Mesodermal cell (in vitro differentiated cells): ENCODE data around the gene PLCL1.
"Not testable (repeated sequence)": the region's sequence is repeated elsewhere in the genome, so short reads cannot be mapped to it uniquely, and the experiment has no call there.

Experiments used
- H3K27ac ChIP-seq: 2 replicates; pipeline ENCODE4 v1.7.0; 2013; ENCODE audit warnings: mild to moderate bottlenecking, low read depth, low read length, moderate library complexity; ENCODE audit not compliant: severe bottlenecking
- H3K36me3 ChIP-seq: 2 replicates; pipeline ENCODE4 v1.7.1; 2013; ENCODE audit warnings: mild to moderate bottlenecking, low read length, moderate library complexity; ENCODE audit not compliant: control insufficient read depth, insufficient read depth
- H3K4me1 ChIP-seq: one replicate; pipeline ENCODE4 v1.7.1; 2013; ENCODE audit warnings: mild to moderate bottlenecking, low read length; ENCODE audit not compliant: insufficient read depth, control insufficient read depth, poor library complexity, severe bottlenecking
- H3K4me3 ChIP-seq: 2 replicates; pipeline ENCODE4 v1.7.0; 2013; ENCODE audit warnings: low read length, control low read depth, mild to moderate bottlenecking; ENCODE audit not compliant: insufficient read depth, poor library complexity, severe bottlenecking; ENCODE audit errors: extremely low read depth
- H3K9me3 ChIP-seq: 2 replicates; pipeline ENCODE4 v1.7.1; 2013; ENCODE audit warnings: mild to moderate bottlenecking, low read length, moderate library complexity; ENCODE audit not compliant: control insufficient read depth
- WGBS, 2 experiments: methylation state at CpG; one replicate each; pipeline ENCODE4 v1.1.5; 2013; ENCODE audit warnings: missing lambda C conversion rate in 2 of 2; ENCODE audit not compliant: insufficient coverage in 2 of 2; 5-methylcytosine and 5-hydroxymethylcytosine counted together

The PLCL1 gene

DNA sequence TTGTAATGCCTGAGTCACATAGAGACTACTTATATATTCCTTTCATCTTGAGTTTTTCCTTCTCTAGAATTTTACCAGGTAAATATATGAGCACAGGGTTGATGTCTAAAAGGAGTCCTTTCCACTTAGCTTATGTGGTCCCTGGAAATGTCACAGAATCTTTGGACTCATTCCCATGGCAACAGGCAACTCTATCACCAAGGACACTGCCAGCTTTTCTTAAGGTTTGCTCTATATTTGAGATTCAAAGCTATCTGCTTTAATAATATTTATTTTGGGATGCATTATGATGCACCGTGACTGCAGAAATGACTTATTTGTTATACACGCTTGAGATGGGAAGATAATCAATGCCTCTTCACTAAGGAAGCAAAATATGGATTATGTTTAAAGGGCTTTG, 363.0 kb downstream of the PLCL1 start:
- H3K9me3 ChIP-seq = no peaks in the 10 kb centered on the region
- no peak overlapping the region for H3K4me3 ChIP-seq
- no peak overlapping the region for H3K27ac ChIP-seq
- no peaks in the 10 kb centered on the region for H3K4me1 ChIP-seq
- H3K36me3 ChIP-seq = no peaks in the 10 kb centered on the region
- 100% methylated on average over 1 of the region's 2 CpGs; no CpG with 5 or more reads in 1 of the 2 experiments for WGBS, 2 experiments

DNA sequence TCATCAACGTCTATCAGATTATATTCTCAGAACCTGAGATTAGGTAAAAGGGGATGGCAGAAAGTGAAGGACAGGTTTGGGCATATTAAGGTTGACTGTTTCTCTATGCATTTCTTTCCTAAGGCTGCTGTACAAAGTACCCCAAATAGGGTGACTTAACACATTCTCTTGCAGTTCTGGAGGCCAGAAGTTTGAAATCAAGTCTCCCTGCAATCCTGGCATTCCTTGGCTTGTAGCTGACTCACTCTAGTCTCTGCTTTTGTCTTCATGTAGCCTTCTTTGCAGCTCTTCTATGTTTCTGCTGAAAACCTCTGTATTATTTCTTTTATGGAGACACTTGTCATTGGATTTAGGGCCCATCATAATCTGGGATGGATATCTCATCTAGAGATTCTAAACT, 364.3 kb downstream of the PLCL1 start:
- Histone ChIP-seq H3K27ac (no peak overlapping the region), H3K9me3 (no peaks in the 10 kb centered on the region), H3K36me3 (no peaks in the 10 kb centered on the region), H3K4me1 (no peaks in the 10 kb centered on the region), H3K4me3 (no peak overlapping the region)
- no CpG with 5 or more reads among the region's 1 CpG for WGBS, 2 experiments

DNA sequence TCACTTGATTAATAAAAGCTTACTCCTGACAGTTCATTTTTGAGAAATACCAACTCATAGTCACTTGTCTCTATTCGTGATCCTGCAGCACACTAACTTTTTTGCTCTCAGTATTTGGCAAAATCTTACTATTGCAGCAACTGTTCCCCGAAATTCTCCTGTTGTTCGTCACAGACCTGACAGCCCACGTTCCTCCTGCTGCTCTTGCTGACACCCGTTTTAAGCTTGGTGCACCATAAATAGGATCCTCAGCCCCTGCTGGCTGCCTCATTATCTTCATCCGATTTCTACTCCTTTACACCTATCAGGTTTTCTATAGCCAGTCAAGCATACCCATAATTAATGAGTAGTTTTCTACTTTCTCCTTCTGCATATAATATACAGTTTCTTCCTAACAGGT, 368.8 kb downstream of the PLCL1 start:
- 73 to 75% methylated on average over 6 of the region's 6 CpGs for WGBS, 2 experiments
- H3K4me3 ChIP-seq = no peak overlapping the region
- no peak overlapping the region for H3K27ac ChIP-seq
- no peaks in the 10 kb centered on the region for H3K36me3 ChIP-seq
- H3K4me1 ChIP-seq = no peaks in the 10 kb centered on the region
- no peaks in the 10 kb centered on the region for H3K9me3 ChIP-seq

DNA sequence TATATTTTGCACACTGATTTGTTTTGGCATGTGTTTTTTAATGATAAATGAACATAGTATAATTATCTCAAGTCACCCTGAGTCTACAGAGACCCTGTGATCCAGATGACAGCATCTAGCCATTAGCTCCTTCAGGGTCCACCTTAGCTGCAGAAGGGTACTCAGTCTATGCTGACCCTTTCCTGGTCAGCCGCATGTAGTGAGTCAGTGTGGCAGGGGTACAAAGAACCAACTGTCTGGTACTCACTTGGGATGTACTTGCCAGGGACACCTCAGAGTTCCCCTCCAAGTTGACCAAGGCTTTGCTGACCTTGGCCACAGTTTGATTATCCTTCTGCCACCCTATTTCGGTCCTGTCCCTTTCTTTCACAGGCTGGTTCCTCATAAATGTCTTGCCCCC, 369.5 kb downstream of the PLCL1 start:
- H3K9me3 ChIP-seq = no peaks in the 10 kb centered on the region
- no peak overlapping the region for H3K4me3 ChIP-seq
- WGBS, 2 experiments = 83 to 88% methylated on average over 2 of the region's 2 CpGs
- no peaks in the 10 kb centered on the region for H3K4me1 ChIP-seq
- H3K27ac ChIP-seq = no peak overlapping the region
- no peaks in the 10 kb centered on the region for H3K36me3 ChIP-seq

DNA sequence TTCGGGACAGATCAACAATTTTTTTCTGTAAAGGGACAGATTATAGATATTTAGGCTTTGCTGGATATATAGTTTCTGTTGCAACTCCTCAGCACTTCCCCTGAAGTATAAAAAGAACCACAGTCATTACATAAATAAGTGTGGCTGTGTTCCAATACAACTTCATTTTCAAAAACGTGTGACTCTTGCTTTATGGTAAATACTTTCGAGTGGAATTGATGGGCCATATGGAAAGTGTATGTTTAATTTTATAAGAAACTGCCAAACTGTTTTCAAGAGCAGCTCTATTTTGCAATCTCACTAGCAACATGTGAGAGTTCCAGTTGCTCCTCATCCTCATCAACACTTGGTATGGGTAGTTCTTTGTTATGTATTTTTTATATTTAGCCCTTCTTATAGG, 370.9 kb downstream of the PLCL1 start:
- 80% methylated on average over 1 of the region's 3 CpGs for WGBS, 2 experiments
- H3K27ac ChIP-seq = no peak overlapping the region
- H3K4me3 ChIP-seq = no peak overlapping the region
- H3K4me1 ChIP-seq = no peaks in the 10 kb centered on the region
- H3K9me3 ChIP-seq = peaks cover 3% of the 10 kb centered on the region
- H3K36me3 ChIP-seq = no peaks in the 10 kb centered on the region

DNA sequence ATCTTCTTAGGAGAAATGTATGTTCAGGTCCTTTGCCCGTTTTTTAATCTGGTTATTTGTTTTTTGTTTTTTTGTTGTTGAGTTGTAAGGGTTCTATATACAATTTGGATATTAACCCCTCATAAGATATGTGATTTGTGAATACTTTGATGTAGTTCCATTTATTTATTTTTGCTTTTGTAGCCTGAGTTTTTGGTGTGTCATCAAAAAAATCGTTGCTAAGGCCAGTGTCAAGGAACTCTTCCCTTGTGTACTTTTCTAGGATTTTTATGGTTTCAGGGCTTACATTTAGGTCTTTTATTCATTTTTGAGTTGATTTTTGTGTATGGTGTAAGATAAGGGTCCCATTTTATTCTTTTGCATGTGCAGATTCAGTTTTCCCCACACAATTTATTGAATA, 372.6 kb downstream of the PLCL1 start:
- Histone ChIP-seq H3K4me3 (no peak overlapping the region), H3K36me3 (no peaks in the 10 kb centered on the region), H3K4me1 (no peaks in the 10 kb centered on the region), H3K27ac (no peak overlapping the region), H3K9me3 (peaks cover 3% of the 10 kb centered on the region)
- WGBS, 2 experiments = 80 to 100% methylated on average over 1 of the region's 2 CpGs

DNA sequence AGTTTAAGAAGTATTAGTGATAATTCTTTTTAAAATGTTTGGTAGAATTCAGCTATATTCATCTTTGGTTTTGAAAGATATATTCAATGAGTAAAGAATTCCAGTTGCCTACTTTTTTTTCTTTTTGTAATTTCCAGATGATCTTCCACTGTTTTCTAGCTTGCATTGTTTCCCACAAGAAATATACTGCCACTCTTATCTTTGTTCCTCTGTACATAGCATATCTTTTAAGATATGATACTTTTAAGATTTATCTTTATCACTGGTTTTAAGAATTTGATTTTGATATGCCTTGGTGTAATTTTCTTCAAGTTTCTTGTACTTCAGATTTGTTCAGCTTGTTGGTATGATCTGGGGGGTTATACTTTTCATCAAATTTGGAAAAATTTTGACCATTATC, 374.4 kb downstream of the PLCL1 start:
- Histone ChIP-seq H3K4me3 (no peak overlapping the region), H3K27ac (no peak overlapping the region), H3K4me1 (no peaks in the 10 kb centered on the region), H3K9me3 (peaks cover 3% of the 10 kb centered on the region), H3K36me3 (no peaks in the 10 kb centered on the region)

DNA sequence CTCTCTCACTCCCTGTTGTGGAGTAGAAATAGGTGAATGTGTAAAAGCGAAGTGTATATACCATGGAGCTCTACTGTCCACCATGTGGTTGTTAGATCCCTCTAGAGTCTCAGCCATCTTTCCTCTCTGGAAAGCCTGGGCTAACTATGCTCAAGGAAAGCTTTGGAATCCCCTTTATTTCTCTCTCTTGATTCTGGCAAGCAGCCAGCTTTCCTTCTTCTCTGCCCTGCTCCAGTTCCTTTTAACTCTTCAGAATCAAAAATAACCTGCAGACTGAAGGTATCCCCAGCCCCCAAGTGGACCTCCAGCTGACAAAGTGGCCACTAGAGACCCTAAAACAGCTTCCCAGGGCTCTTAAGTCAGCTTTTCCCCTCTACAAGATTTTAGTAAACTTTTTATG, 381.9 kb downstream of the PLCL1 start:
- Histone ChIP-seq H3K4me3 (no peak overlapping the region), H3K36me3 (no peaks in the 10 kb centered on the region), H3K4me1 (no peaks in the 10 kb centered on the region), H3K27ac (no peak overlapping the region), H3K9me3 (no peaks in the 10 kb centered on the region)
- no CpG with 5 or more reads among the region's 1 CpG for WGBS, 2 experiments

DNA sequence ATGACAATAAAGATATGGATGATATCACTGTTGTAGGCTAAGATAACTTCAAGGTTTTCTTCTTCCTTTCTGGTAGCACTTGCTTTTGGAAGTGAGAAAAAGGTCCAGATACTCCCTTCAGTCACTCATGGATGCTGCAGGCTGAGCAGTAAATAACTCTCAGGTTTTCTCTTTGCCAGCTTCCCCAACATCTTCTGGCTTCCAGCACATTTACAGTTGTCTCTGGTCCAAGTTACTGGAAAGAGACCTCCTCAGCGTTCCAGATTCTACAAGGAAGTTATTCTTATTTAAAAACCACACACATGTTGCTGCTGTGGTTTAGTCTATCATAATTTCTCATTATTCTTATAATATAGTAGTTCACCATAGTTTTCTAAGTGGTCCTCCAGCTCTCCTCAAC, 383.4 kb downstream of the PLCL1 start:
- Histone ChIP-seq H3K4me1 (no peaks in the 10 kb centered on the region), H3K4me3 (no peak overlapping the region), H3K36me3 (no peaks in the 10 kb centered on the region), H3K9me3 (no peaks in the 10 kb centered on the region), H3K27ac (no peak overlapping the region)
- whole genome bisulfite sequencing, 2 experiments = no CpG with 5 or more reads among the region's 1 CpG

DNA sequence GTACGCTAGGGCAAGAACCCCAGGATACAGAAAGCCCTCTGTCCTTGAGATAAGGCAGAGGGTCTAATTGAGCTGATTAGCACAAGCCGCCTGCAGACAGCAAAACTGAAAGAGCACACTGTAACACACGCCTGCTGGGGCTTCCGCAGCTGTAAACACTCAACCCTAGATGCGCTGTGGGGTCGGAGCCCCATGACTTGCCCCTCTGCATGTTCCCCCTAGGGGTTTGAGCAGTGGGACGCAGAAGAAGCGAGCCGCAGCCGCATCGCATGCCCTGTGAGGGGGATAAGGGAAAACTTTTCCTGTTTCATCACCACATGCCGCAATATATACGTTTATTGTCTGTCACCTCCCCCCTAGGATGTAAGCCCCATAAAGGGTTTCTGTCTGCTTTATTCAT, 384.6 kb downstream of the PLCL1 start:
- H3K4me1 ChIP-seq = no peaks in the 10 kb centered on the region
- 76 to 86% methylated on average over 5 to 6 of the region's 13 CpGs for whole genome bisulfite sequencing, 2 experiments
- no peak overlapping the region for H3K27ac ChIP-seq
- H3K36me3 ChIP-seq = no peaks in the 10 kb centered on the region
- H3K9me3 ChIP-seq = no peaks in the 10 kb centered on the region
- H3K4me3 ChIP-seq = no peak overlapping the region

DNA sequence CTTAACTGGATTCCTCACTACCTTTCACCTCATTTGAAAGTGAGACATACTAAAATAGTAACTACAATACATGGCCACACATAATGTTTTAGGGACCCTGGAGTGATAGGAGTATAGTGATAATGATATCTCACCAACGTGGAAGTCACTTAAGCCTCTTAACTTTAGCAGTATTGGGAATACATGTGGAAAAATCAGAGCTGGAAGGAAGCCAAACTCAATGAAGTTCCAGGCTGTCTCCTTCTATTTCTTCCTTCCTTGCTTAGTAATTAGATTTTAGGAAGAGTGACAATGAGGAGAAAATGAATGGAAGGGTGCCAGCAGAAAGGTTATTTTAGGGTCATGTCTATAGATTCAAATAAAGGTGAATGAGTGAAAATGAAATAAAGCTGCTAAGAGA, 387.3 kb downstream of the PLCL1 start:
- 73 to 80% methylated on average over 1 of the region's 1 CpG for WGBS, 2 experiments
- Histone ChIP-seq H3K4me1 (no peaks in the 10 kb centered on the region), H3K36me3 (no peaks in the 10 kb centered on the region), H3K4me3 (no peak overlapping the region), H3K9me3 (no peaks in the 10 kb centered on the region), H3K27ac (no peak overlapping the region)

DNA sequence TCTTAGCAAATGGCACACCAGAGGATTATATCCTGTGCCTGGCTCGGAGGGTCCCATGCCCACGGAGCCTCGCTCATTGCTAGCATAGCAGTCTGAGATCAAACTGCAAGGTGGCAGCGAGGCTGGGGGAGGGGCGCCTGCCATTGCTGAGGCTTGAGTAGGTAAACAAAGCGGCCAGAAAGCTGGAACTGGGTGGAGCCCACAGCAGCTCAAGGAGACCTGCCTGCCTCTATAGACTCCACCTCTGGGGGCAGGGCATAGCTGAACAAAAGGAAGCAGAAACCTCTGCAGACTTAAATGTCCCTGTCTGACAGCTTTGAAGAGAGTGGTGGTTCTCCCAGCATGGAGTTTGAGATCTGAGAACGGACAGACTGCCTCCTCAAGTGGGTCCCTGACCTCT, 392.2 kb downstream of the PLCL1 start:
- 51 to 93% methylated on average over 3 of the region's 7 CpGs for WGBS, 2 experiments
- H3K36me3 ChIP-seq, H3K4me3 ChIP-seq, H3K9me3 ChIP-seq, H3K4me1 ChIP-seq, H3K27ac ChIP-seq: not testable (repeated sequence)
